ENCODE measurements around the gene WAPL.

DNA sequence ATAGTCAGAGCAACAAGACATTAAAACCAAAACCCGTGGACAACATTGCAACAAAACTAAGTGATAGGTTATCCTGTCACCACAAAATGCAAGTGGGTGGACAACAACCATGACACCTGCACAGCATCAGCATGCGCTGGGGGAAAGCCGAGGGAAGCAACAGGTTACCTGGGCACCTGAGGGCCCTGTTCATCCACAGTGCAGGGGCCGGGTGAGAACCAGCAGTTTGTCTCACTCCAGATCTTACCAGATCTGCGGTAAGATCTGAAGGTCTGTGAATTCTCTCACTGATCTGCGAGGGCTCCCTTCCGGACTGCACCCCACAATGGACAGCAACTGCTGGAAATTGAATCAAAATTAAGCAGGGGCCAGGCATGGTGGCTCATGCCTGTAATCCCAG lies 124.5 kb downstream of the WAPL start:
- TF ChIP-seq, protein P1, sequence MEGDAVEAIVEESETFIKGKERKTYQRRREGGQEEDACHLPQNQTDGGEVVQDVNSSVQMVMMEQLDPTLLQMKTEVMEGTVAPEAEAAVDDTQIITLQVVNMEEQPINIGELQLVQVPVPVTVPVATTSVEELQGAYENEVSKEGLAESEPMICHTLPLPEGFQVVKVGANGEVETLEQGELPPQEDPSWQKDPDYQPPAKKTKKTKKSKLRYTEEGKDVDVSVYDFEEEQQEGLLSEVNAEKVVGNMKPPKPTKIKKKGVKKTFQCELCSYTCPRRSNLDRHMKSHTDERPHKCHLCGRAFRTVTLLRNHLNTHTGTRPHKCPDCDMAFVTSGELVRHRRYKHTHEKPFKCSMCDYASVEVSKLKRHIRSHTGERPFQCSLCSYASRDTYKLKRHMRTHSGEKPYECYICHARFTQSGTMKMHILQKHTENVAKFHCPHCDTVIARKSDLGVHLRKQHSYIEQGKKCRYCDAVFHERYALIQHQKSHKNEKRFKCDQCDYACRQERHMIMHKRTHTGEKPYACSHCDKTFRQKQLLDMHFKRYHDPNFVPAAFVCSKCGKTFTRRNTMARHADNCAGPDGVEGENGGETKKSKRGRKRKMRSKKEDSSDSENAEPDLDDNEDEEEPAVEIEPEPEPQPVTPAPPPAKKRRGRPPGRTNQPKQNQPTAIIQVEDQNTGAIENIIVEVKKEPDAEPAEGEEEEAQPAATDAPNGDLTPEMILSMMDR (IDR thresholded peaks at IDR 0.05): no peak
- no peak for TF ChIP-seq POLR2A (IDR thresholded peaks at IDR 0.05)

Measured in adrenal gland (tissue), 5 donors.